OCI-M2 (cell line): Measurements from ENCODE around the gene MTERF4.
"Not testable (repeated sequence)": the region's sequence is repeated elsewhere in the genome, so short reads cannot be mapped to it uniquely, and the experiment has no call there.

Source experiments
- DNase-seq: peaks from one replicate; lab custom pipeline; 2025; ENCODE audit not compliant: unreplicated experiment; lab: John Stamatoyannopoulos, UW

Gene MTERF4

DNA sequence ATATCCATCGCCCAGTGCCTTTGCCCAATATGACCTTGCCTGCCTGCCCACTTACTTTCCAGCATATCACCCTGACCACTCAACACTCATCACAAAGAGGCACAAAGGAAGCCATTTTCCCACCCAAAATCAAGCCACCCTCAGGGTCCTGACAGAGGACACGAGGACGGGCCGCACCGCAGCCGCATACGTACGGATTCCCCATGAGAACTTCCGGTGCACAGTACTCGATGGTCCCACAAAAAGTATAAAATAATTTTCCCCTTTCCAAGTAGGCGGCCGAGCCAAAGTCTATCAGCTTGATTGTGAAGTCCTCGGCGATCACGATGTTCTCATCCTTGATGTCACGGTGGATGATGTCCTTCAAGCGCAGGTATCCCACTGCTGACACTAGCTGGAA is 10.0 kb upstream of the MTERF4 start:
- DNase-seq = no peak

- no peak for DNase-seq
Measured at GRCh38 chr2:241111440-241111805, 9.3 kb upstream of the MTERF4 start.

- DNase-seq = no peak
Measured at GRCh38 chr2:241110607-241111439, 8.7 kb upstream of the MTERF4 start.

GRCh38 chr2:241110089-241110606 is 8.1 kb upstream of the MTERF4 start:
- DNase-seq = no peak

DNA sequence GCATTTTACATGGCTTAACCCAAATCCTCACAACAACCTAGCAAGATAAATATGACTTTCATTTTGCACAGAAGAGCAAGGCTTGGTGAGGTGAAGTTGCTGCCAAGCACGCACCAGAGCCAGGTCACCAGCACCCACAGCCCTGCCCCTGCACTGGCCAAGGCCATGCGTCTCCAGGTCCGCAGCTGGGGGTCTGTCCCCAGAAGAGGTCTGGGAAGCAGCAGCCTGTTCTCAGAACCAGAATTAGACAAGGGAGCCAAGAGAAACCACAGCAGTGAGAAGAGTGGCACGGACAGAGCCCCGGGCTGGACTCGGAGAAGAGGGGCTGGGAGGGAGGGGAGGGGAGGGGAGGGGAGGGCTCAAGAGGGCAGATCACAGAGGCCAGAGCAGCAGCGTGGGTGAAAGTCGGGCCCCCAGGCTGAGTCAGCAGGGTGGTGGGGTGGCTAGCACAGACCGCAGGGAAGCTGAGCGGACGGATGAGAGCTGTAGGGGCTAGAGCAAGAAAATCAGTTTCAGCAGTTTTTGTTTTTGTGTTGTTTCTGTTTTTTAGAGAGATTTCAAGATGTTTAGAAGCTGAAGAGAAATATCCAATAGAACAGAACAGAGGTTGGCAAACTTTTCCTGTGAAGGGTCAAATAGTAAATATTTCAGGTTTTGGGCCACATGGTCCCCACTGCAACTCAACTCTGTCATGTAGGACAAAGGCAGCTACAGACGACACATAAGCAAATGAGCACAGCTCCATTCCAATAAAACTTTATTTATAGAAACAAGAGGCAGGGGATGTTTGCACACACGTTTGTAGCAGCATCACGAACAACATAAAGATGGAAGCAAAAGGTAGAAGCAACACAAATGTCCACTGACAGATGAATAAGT is 7.4 kb upstream of the MTERF4 start:
- no peak for DNase-seq

- no peak for DNase-seq
Measured at GRCh38 chr2:241108271-241109209, 6.5 kb upstream of the MTERF4 start.

DNA sequence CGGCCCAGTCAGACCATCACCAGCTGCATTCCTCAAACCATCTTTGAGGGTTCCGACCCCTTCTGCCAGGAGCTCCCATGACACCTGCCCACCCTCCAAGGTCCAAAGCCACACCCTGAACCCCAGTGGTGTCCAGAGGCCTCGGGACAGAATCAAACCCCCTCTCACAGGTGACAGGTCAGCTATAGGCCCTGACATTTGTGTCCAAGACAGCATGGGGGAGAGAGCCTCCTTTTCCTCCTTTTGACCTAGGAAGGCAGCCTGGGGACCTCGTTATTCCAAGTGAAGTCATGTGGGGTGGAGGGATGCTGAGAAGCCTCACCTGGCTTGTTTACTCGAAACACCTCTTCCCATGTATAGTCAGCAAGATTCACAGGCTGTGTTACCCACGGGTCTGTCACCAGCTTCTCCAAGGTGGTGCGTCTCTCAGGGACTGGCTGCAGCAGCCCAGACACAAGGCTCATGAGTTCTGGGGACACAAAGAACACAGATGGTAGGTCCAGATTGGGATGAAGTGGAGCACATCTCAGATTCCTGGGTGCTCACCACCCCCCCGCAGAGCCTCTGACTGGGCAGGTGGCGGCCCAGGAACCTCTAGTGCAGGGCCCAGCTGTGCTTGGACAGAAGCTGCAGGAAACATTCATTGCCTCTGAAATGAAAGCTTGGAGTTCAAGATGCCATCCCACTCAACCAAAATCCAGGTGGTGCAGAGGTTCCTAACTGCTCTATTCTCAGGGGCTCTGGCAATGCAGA is 5.1 kb upstream of the MTERF4 start:
- no peak for DNase-seq

DNA sequence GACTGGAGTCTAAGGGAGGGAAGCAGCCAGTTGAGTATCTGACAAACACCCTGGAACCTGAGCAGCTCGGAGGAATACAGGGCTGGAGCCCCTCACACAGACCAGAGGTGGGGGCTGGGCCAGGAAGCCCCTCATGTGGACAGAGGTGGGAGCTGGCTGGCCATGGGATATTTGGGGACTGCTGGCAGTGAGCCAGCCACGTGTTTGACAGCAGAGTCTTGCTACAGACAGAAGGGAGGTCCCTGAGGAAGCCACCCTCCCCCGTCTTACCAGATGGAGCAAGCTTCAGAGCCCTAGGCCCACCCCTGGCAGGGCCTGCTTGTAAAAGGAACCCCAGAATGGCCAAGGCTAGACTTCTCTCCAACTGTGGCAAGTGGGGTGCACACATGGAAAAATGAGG is 3.6 kb upstream of the MTERF4 start:
- no peak for DNase-seq

- DNase-seq = not testable (repeated sequence)
Measured at GRCh38 chr2:241104611-241105010, 2.5 kb upstream of the MTERF4 start.

DNA sequence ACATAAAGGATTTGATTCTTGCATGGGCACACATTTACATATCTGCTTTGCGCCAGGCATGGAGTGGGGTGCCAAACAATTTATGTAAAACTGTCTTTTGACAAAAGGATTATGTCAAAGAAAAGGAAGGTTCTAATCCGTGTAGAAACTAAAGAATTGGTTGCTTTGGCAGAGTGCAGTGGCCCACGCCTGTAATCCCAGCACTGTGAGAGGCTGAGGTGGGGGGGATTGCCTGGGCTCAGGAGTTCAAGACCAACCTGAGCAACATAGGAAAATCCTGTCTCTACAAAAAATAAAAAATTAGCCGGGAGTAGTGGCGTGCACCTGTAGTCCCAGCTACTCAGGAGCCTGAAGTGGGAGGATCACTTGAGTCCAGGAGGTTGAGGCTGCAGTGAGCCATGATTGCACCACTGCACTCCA is 1.1 kb upstream of the MTERF4 start:
- no peak for DNase-seq

- DNase-seq = no peak
Measured at GRCh38 chr2:241099246-241099645, 2.8 kb downstream of the MTERF4 start.

DNA sequence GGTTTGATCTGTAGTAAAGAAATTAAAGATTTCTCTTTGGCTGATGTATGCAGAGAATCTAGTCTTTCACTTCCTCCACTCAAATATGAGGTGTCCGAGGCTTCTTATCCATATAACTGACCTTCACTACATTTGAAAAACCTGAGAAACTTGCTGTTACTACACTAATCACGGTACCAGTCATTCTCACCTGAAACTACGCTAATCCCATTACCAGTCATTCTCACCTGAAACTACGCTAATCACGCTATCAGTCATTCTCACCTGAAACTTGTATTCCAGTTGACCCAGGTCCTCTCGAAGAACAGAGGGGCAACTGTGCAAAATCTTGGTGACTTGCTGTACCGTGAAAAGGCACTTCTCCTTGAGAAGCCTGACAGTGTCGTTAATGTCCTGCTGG is 5.1 kb downstream of the MTERF4 start:
- no peak for DNase-seq

- no peak for DNase-seq
Measured at GRCh38 chr2:241095594-241096290, 6.3 kb downstream of the MTERF4 start.

GRCh38 chr2:241094924-241095420 is 7.1 kb downstream of the MTERF4 start:
- no peak for DNase-seq

GRCh38 chr2:241094172-241094571 is 7.9 kb downstream of the MTERF4 start:
- DNase-seq = no peak

DNA sequence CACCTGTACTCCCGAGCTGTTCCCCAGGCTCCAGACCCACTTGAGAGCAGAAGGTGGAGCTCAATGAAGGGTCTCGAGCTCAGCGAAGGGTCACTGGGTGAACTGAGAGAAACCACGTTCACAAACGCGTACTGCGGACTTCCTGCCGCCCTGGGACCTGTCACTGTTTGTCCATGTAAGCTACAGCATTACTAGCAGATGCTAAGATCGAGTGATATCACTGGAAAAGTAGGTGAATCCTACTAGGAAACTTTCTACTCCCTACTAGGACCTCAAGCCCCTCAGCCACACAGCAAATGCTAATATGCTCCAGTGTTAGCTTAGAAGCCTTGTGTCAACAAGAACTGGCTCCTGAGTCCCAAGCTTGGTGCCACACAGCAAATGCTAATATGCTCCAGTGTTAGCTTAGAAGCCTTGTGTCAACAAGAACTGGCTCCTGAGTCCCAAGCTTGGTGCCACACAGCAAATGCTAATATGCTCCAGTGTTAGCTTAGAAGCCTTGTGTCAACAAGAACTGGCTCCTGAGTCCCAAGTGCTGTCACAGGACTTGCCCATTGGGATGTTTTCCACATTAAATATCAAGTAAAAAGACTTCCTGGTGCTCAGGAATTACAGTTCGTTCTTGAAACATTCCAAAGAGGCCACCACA is 8.8 kb downstream of the MTERF4 start:
- not testable (repeated sequence) for DNase-seq

- DNase-seq = no peak
Measured at GRCh38 chr2:241092677-241093076, 9.4 kb downstream of the MTERF4 start.

- DNase-seq = no peak
Measured at GRCh38 chr2:241091734-241092445, 10.2 kb downstream of the MTERF4 start.
